MCF 10A (cell line): ENCODE results near the gene IL21. TPM values are rescaled to one million over a fixed set of nuclear protein-coding genes. Genes with fewer than 3 reads are reported as not detected.

Experiments
- BruUV-seq: library from RNA; stranded (reverse); fragments of 400-500 nt; replicated peaks from 2 replicates; lab custom pipeline; 2021; lab: Mats Ljungman, UMichigan
- CTCF ChIA-PET: fragments of 300-600 bp; sonication (Branson Sonifier 250); formaldehyde crosslinking; extraction: SDS; loops from one replicate; lab custom pipeline; 2021; ENCODE audit warnings: antibody characterized with exemption, inconsistent platforms; lab: Yijun Ruan, JAX
- POLR2A ChIA-PET: fragments of 300-600, 350-650 bp; sonication (Branson Sonifier 250); formaldehyde crosslinking; extraction: SDS; loops from one replicate; lab custom pipeline; 2020; ENCODE audit warnings: antibody characterized with exemption, inconsistent platforms; lab: Yijun Ruan, JAX
- DNase-seq: peaks from one replicate; pipeline ENCODE4 v3.0.0-alpha.2; 2018; ENCODE audit not compliant: unreplicated experiment
- H3K27ac Mint-ChIP-seq: one replicate; pipeline ENCODE4 v1.8.0; 2022; ENCODE audit warnings: mild to moderate bottlenecking, low read depth, mixed read lengths; ENCODE audit not compliant: unreplicated experiment
- H3K27me3 Mint-ChIP-seq: one replicate; pipeline ENCODE4 v1.8.0; 2022; ENCODE audit warnings: mixed read lengths; ENCODE audit not compliant: insufficient read depth, unreplicated experiment
- H3K36me3 Mint-ChIP-seq: one replicate; pipeline ENCODE4 v1.8.0; 2022; ENCODE audit warnings: mild to moderate bottlenecking, moderate library complexity, mixed read lengths; ENCODE audit not compliant: insufficient read depth, unreplicated experiment
- H3K4me1 Mint-ChIP-seq: one replicate; pipeline ENCODE4 v1.8.0; 2022; ENCODE audit warnings: mixed read lengths; ENCODE audit not compliant: insufficient read depth, unreplicated experiment
- H3K4me3 Mint-ChIP-seq: one replicate; pipeline ENCODE4 v1.8.0; 2022; ENCODE audit warnings: mild to moderate bottlenecking, moderate library complexity, mixed read lengths; ENCODE audit not compliant: unreplicated experiment
- H3K9me3 Mint-ChIP-seq: one replicate; pipeline ENCODE4 v1.8.0; 2022; ENCODE audit warnings: mixed read lengths; ENCODE audit not compliant: unreplicated experiment
- intact Hi-C: fragments of 100-400 bp; cut with micrococcal nuclease; formaldehyde crosslinking; loops from 2 replicates; pipeline ENCODE4 v1.14.1; 2022
- total RNA-seq: library from RNA; stranded (reverse); gene quantifications from 2 replicates; pipeline ENCODE4 v1.2.3, GENCODE V29; 2022
- TF ChIP-seq, protein P1 (sequence below): fragments of 200-600 bp; IDR thresholded peaks from one replicate; pipeline ENCODE4 v1.8.0; 2022; ENCODE audit warnings: antibody characterized with exemption, mild to moderate bottlenecking; ENCODE audit not compliant: unreplicated experiment

IL21 gene
- total RNA-seq, 1 experiment from 2014 or later = not detected

DNA sequence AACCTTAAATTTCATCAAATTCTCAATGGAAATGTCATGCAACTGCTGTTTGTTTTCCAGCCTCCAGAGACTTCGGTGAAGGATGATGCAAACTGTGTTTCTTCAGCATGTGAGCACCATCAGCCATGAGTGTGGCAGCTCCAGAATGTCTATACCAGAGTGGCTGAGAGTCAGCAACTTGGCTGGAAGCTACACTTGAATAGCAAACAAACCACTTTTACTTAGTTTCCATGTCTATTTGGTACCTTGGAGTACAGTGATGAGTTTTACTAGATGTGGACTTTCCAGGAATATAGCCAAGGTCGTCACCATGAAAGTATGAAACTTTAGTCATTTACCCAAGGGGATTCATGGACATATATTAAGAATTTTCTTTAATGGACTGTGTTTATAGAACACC, 4.3 kb upstream of the IL21 start:
- no peaks in the 10 kb centered on the region for H3K9me3 Mint-ChIP-seq
- no peaks in the 10 kb centered on the region for H3K36me3 Mint-ChIP-seq
- no peak overlapping the region for H3K27ac Mint-ChIP-seq
- no peaks in the 10 kb centered on the region for H3K27me3 Mint-ChIP-seq
- TF ChIP-seq, protein P1, sequence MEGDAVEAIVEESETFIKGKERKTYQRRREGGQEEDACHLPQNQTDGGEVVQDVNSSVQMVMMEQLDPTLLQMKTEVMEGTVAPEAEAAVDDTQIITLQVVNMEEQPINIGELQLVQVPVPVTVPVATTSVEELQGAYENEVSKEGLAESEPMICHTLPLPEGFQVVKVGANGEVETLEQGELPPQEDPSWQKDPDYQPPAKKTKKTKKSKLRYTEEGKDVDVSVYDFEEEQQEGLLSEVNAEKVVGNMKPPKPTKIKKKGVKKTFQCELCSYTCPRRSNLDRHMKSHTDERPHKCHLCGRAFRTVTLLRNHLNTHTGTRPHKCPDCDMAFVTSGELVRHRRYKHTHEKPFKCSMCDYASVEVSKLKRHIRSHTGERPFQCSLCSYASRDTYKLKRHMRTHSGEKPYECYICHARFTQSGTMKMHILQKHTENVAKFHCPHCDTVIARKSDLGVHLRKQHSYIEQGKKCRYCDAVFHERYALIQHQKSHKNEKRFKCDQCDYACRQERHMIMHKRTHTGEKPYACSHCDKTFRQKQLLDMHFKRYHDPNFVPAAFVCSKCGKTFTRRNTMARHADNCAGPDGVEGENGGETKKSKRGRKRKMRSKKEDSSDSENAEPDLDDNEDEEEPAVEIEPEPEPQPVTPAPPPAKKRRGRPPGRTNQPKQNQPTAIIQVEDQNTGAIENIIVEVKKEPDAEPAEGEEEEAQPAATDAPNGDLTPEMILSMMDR = no peak
- no peaks in the 10 kb centered on the region for H3K4me1 Mint-ChIP-seq
- DNase-seq = no peak
- ChIA-PET CTCF (interaction anchor here (0.6 to 0.8 kb wide), 2 partner anchors 19 to 92 kb away, joined by 3 to 4 read pairs; no protein-coding TSS in a partner anchor), POLR2A (no interaction called here)
- intact Hi-C loops = no loop called here
- no TSS peak for BruUV-seq
- no peak overlapping the region for H3K4me3 Mint-ChIP-seq

DNA sequence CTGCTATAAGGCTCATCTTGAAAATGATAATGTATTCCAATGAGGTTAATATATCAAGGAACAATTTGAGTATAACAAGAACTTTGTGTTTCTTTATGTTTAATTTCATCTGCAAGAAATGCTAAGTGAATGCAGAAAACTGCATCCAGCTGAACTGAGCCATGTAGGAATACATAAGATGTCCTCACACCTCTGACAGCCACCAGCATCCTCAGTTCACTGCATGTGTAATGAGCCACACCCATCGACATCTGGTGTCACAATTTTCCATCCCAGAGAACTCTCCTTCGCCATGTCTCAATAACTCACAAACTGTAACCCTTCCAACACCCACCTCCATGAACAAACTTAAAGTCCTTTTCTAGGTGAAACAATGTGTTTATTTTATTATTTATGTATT, 3.3 kb upstream of the IL21 start:
- intact Hi-C loops = no loop called here
- H3K27ac Mint-ChIP-seq = no peak overlapping the region
- no peaks in the 10 kb centered on the region for H3K36me3 Mint-ChIP-seq
- no peaks in the 10 kb centered on the region for H3K9me3 Mint-ChIP-seq
- DNase-seq = no peak
- CTCF ChIA-PET = interaction anchor here (0.8 kb wide), 1 partner anchor 93 kb away, joined by 4 read pairs; no protein-coding TSS in a partner anchor
- TF ChIP-seq, protein P1 = no peak
- H3K27me3 Mint-ChIP-seq = no peaks in the 10 kb centered on the region
- POLR2A ChIA-PET = no interaction called here
- H3K4me1 Mint-ChIP-seq = no peaks in the 10 kb centered on the region
- BruUV-seq = no TSS peak
- no peak overlapping the region for H3K4me3 Mint-ChIP-seq

DNA sequence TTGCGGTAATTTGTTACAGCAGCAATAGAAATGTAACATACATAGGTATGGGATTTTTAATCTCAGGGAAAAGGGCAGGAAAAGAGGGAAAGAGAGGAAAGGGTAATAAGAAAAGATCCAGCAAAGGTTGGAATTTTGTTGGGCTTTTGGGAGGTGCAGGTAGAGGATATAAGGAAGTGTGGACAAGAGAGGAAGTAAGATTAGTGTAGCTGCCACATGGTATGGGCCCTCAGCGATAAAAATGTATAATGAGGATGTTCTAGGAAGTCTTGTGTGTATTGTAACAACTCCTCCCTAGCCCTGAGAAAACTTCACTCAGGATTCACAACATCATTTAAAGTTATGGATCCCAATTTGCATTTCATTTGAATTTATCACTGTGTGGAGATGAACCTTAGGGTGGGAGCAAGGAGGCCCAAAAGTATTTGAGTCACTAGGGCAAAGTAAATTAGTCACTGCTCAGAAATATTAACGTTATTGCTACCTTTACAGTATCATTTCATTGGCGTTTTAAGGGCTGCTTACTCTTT, 2.8 kb upstream of the IL21 start:
- intact Hi-C loops = no loop called here
- no peaks in the 10 kb centered on the region for H3K9me3 Mint-ChIP-seq
- DNase-seq = no peak
- TF ChIP-seq, protein P1 = no peak
- ChIA-PET CTCF (no interaction called here), POLR2A (no interaction called here)
- no peaks in the 10 kb centered on the region for H3K36me3 Mint-ChIP-seq
- no peaks in the 10 kb centered on the region for H3K4me1 Mint-ChIP-seq
- H3K4me3 Mint-ChIP-seq = no peak overlapping the region
- no peak overlapping the region for H3K27ac Mint-ChIP-seq
- no peaks in the 10 kb centered on the region for H3K27me3 Mint-ChIP-seq
- BruUV-seq = no TSS peak

DNA sequence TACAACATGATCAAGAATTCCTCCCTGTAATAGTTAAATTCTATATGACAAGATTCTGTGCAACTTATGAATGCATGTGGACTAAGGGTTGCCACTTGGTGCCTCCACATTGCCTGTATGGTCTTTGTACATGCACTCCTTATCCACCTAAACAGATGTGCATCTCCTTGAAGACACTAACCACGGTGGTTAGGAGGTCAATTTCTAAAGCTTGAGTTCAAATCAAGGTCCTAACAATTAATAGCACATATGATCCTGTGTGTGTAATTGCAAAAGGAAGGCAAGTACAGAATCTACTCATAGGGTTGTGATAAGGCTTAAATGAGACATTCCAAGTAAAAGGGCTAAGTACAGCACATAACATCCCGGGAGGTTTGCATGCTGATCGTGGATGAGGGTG, 1.5 kb upstream of the IL21 start:
- H3K4me3 Mint-ChIP-seq = no peak overlapping the region
- POLR2A ChIA-PET = no interaction called here
- BruUV-seq = no TSS peak

More for the DNA sequence above, 1.5 kb upstream of the IL21 start:
- intact Hi-C loops = no loop called here
- TF ChIP-seq, protein P1 = no peak
- no peaks in the 10 kb centered on the region for H3K36me3 Mint-ChIP-seq
- H3K27ac Mint-ChIP-seq = no peak overlapping the region
- H3K4me1 Mint-ChIP-seq = no peaks in the 10 kb centered on the region
- H3K9me3 Mint-ChIP-seq = no peaks in the 10 kb centered on the region
- CTCF ChIA-PET = no interaction called here
- H3K27me3 Mint-ChIP-seq = no peaks in the 10 kb centered on the region
- DNase-seq = no peak
